HuH-7 (cell line): ENCODE results near the gene OCSTAMP.

ENCODE experiments used
- DNase-seq: peaks from one replicate; pipeline ENCODE4 v3.0.0; 2011; ENCODE audit warnings: low spot score

Gene OCSTAMP, protein sequence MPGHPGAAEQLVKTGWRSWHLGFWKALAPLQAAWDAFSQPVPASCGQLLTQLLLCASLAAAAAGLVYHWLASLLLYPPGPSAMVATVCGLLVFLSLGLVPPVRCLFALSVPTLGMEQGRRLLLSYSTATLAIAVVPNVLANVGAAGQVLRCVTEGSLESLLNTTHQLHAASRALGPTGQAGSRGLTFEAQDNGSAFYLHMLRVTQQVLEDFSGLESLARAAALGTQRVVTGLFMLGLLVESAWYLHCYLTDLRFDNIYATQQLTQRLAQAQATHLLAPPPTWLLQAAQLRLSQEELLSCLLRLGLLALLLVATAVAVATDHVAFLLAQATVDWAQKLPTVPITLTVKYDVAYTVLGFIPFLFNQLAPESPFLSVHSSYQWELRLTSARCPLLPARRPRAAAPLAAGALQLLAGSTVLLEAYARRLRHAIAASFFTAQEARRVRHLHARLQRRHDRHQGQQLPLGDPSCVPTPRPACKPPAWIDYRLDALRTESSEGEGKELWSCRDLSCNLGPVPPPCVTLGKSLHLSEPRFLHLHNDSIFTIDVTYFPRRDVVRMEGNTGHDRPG

GRCh38 chr20:46550461-46550860 lies at the start of gene OCSTAMP:
Gene OCSTAMP (minus strand): TSS chr20:46550654. CDS start chr20:46550560, 94 bp downstream.
- no peak for DNase-seq

GRCh38 chr20:46599227-46599987 lies 49.0 kb upstream of the OCSTAMP start:
- no peak for DNase-seq

DNA sequence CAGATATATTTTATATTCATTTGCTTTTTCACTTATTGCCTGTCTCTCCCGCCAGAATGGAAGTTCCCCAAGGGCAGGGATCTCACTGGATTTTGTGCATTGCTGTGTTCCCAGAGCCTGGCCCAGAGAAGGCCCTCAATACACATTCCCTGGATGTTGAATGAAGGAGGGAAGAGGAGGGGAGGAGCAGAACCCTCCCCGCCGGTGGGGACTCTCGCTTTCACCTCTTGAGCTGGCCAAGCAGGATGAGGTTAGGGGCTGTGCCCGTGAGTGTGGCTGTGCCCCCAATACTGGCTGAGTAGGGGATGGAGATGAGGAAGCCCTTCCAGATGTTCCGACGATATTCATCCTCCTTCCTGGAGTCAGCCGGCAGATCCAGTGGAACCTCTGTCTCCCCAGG lies 45.5 kb upstream of the OCSTAMP start:
- no peak for DNase-seq

- no peak for DNase-seq
Observed at GRCh38 chr20:46594725-46595124, 44.3 kb upstream of the OCSTAMP start.

DNA sequence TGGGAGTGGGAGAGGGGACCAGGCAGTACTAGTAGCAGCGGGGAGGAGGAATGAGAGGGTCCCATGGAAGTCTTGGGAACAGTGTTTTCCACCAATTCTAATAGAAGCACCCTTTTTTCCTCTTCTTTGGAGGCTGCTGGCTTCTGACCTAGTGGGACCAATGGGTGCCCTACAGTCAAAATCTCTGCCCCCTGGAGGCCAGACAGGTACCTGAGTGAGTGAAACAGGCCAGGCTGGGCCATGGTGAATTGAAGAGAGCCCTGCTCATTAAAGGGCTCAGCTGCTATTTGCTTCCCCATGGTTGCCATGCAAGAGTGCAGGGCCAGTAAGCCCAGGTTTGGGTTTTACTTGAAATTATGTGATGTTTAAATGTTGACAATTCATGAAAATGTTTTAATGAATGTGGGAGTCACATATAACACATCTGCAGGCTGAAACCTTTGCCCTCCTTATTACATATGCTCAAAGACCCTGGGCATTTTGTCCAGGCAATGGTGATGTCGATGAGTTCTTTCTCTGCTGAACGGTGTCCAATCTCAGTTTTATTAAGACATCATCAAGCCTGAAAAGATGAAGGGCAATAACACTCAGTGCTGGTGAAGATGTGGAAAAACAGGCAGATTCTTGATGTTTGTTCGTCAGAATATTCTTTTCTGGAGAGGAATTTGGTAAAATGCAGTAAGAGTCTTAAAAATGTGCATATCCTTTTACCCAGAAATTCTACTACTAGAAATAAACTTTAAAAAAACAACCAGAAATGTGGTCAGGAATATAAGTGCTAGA lies 42.3 kb upstream of the OCSTAMP start:
- DNase-seq = peak; percentile 28

DNA sequence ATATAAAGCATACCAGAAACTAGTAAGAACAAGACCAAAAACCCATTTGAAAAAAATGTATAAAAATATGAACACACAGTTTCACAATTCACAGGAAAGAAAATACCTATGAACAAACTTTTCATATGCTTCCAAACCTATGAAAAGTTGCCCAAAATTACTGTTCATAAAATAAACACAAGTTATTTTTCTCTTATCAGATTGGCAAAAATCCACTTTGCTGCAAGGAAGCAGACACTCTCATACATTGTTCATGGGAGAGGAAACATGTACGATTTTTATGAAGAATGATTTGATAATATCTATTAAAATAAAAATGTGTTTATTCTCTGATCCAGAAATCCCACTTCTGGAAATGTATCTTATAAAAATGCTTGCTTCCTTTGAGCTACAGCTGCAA lies 40.0 kb upstream of the OCSTAMP start:
- no peak for DNase-seq

DNA sequence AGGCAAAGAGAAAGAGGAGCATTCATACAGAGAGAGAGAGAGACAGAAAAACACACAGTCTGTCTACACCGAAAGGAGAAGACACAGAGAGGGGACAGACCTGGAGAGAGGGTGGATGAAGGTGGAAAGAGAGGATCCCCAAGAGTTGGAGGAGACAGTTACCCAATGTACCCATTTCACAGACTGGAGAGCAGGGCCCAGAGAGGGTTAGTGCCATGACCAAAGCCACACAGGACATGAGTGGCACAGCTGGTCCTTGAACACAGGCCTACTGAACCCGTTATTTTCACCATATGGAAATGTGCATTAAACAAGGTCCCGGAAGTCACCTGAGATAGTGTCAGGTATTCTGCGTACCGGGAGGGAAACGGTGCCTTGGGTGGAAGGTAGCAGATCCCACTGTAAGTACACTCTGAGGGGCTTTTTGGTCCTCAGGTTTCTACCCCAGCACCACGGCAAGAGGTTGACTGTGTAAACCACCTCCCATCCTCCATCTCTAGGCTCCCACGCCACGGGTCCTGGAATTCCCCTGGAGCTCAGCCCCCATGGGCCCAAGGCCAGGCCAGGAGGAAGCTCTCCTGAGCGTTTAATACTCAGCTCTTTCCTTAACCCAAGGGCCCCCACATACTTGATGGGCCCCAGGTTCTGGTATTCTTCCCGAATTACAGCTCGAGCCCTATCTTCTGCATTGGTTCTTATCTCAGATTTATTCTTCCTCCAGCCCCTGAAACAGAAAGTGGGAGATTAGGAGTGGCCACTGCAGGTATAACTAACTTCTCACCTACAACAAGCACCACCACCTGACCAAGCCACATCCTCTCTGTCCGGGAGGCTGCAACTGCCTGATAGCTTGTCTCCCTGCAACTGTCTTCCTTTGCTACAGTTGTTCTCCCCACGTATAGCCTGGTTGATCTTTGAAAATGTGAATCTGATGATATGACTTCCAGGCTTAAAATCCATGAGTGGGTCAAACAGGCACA lies 38.4 kb upstream of the OCSTAMP start:
- no peak for DNase-seq

GRCh38 chr20:46587986-46588385 lies 37.5 kb upstream of the OCSTAMP start:
- DNase-seq = no peak

DNA sequence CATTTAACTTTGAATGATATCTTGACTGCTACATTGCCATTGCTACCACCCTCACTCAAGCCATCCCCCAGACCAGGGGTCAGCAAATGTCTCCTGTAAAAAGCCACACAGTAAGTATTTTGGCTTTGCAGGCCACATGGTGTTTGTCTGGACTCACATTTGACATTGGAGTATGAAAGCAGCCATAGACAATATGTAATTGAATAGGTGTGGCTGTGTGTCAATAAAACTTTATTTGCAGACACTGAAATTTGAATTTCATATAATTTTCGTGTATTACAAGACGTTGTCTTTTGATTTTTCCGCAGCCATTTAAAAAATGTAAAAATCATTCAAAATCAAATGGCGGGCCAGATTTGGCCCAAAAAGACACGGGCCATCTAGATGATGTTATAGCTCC lies 36.3 kb upstream of the OCSTAMP start:
- no peak for DNase-seq

GRCh38 chr20:46584508-46584907 lies 34.1 kb upstream of the OCSTAMP start:
- no peak for DNase-seq

DNA sequence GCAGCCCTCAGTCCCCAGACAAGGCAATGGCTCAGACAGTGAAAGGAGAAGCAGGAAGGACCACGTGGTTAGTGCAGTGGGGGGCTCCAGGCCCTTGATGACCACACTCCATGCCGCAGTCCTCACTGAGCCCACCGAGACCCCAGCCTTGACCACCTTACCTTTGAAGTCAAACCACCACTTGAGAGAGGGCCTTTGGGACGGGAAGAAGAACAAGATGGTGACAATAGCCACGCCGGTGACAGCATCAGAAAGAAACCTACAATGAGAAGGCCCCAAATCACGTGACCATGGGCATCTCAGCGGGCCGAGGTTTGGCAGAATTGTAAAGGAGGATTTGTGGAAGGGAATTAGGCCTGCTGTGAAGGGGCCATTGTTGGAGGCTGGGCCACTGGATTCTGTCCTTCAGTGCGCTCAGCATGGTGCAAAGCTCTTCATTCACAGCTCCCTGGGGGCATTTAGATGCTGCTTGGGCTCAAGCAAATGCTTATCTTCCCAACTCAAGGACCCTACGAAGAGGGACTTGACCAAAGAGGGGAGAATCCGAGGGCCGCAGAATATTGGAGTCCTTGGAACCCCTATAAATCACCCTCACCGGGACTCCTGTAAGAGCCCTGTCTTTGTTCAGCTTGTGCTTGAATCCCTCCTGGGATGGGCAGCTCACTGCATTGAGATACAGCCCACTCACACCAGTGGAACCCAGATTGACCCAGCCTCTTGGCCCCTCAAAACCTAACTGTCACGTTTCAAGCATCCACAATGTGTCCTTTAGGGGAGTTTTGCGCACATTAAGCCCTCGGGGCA lies 33.2 kb upstream of the OCSTAMP start:
- DNase-seq = no peak

DNA sequence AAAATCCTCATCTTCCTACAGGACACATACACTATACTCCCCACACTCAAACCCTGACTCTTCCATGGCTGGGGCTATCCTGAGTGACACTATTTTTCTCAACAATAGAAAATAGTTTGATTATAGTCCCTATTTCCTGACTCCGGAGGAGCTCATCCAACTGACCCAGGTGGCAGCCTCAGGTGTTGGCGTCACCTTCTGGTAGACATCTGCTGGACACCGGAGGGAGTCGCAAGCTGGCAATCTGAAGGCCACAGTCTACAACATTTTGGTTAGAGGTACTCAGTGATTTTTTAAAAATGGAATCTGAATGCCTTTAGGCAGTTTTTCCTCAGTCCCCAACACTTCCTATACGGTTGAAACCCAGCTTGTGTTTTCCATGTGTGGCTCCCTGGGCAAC lies 32.2 kb upstream of the OCSTAMP start:
- DNase-seq = no peak

- DNase-seq = no peak
Observed at GRCh38 chr20:46581391-46581790, 30.9 kb upstream of the OCSTAMP start.

DNA sequence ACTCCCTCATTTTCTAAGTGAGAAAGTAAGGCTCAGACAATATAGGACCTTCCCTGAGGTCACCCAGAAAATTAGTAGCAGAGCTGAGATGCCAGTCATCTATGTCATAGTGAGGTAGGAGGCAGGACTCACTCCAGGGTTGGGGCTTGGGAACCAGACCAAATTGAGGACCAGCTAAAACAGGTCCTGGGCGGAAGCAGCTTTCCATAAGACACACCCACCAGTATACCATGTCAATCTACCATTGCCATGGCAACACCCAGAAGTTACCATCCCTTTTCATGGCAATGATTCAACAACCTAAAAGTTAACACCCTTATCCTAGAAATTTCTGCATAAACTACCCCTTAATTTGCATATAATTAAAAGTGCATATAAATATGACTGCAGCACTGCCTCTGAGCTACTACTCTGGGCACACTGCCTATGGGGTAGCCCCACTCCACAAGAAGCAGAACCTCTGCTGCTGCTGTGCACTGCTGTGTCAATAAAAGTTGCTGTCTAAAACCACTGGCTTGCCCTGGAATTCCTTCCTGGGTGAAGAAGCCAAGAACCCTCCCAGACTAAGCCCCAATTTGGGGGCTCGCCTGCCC lies 30.3 kb upstream of the OCSTAMP start:
- no peak for DNase-seq

DNA sequence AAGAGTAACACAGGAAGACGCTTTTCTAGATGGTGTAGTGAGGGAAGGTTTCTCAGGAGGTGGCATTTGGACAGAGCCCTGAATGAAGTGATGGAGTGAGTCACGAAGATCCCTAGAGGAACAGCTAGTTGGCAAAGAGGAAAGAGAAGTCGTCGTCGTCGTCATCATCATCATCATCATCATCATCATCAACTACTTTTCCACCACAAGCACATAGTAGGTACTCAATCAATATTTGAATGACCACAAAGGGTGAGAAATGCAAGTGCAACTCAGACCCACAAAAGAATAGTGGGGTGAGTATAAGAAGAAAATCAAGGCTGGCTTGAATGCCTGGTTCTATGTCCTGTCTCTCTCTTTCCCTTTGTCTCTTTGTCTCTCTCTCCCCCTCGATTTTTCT lies 28.3 kb upstream of the OCSTAMP start:
- DNase-seq = no peak

DNA sequence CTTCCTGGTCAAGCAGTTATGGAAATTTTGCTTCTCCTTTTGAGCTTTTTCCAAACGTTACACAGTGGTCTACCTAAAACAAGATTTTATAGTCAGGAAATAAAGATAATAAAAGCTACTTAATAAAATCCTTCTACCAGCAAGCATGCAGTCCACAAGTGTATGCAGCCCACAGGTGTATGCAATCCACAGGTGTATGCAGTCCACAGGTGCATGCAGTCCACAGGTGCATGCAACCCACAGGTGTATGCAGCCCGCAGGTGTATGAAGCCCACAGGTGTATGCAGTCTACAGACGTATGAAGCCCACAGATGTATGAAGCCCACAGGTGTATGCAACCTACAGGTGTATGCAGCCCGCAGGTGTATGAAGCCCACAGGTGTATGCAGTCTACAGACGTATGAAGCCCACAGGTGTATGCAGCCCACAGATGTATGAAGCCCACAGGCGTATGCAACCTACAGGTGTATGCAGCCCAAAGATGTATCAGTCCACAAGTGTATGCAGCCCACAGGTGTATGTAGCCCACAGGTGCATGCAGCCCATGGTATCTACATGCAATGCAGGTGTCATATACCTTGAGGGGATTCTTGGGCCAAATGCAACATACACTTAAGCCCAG lies 26.4 kb upstream of the OCSTAMP start:
- DNase-seq = no peak

- no peak for DNase-seq
Observed at GRCh38 chr20:46575937-46576461, 25.5 kb upstream of the OCSTAMP start.

GRCh38 chr20:46575394-46575793 lies 24.9 kb upstream of the OCSTAMP start:
- no peak for DNase-seq
